HG02588 (cell line): Measurements from ENCODE around the gene ATG5.
"Not testable (repeated sequence)": the region's sequence is repeated elsewhere in the genome, so short reads cannot be mapped to it uniquely, and the experiment has no call there.

Experiments
- ATAC-seq: cut with Tn5 transposase; IDR thresholded peaks from one replicate; pipeline ENCODE4 v1.9.1; 2021; ENCODE audit warnings: mild to moderate bottlenecking, moderate library complexity; ENCODE audit not compliant: unreplicated experiment

The ATG5 gene

DNA sequence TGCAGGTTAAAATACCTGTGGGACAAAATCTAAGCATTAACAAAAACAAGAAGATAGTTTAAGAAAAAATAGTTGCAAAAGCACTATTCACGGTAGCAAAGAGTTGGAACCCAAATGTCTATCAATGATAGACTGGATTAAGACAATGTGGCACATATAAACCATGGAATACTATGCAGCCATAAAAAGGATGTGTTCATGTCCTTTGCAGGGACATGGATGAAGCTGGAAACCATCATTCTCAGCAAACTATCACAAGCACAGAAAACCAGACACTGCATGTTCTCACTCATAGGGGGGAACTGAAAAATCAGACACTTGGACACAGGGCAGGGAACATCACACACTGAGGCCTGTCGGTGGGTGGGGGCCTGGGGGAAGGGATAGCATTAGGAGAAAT lies 65.8 kb downstream of the ATG5 start:
- not testable (repeated sequence) for ATAC-seq

DNA sequence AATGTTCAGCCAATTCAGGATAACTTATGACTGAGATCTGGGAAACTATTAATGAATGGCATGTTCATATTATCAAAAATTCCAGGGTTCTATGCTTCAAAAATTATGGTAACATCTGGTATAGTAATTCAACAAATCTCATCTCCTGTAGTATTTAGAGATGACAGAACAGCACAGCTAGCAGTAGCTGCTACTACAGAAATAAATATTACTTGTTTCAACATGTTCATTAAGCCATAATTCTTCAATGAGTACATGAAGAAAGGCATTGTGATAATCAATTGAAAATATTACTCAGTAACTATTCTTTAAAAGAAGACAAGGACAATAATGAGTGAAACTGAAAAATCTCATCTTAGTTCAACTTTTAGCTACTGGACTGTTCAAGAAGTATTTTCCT lies 66.8 kb downstream of the ATG5 start:
- no peak for ATAC-seq

DNA sequence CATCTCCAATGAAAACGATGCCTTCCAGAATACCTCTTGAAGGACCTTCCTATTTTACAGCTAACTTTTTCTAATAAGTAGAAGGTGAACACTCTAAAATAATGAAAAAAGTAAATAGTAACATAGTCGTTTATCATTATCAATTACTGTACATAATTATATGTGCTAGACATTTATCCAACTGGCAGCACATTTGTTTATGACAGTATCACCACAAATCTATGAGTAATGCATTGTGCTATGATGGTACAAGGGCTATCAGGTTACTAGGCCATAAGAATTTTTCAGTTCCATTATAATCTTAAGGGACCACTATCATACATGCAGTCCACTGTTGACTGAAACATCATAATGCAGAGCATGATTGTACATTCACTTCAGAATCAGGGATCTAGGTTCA lies 68.4 kb downstream of the ATG5 start:
- ATAC-seq: no peak

DNA sequence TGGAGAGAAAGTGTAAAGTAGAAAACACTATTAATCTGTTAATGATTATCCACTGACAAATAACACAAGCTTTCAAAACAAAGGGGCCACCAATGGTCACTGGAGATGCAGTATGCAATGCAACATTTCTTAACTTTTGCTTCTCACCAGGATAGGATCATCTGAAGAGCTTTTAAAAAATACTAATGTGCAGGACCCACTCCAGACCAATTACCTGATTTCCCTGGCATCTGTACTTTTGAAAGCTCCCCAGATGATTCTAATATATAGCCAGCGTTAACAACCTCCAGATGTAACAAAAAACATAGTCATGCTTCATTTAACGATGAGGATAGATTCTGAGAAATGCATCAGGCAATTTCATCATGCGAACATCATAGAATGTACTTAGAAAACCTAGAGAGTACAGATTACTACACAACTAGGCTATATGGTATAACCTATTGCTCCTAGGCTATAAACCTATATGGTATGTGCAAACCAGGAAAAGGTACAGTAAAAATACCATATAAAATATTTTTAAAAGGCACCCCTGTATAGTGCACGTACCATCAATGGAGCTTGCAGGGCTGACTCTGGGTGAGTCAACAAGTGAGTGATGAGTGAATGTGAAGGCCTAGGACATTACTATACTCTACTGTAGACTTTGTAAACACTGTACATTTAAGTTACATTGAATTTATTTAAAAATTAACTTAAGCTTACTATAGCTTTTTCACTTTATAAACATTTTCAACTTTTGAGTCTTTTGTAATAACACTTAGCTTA lies 69.2 kb downstream of the ATG5 start:
- no peak for ATAC-seq

DNA sequence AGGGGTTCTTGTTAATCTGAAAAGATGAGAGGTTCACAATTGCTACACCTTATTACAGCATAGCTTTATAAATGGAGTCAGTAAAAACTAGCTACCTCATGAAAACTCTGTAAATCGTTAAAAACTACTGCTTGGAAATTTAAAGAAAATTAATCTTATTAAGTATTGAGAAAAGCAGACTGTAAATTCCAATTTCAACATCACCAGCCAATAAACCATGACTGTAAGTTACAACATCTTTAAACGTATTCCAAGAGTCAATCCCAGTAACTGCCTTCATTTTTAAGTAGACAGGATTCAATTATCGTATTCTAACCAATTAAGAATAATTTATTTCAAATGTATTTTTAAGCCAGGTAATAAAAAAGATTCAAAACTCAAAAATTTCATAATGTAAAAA lies 70.3 kb downstream of the ATG5 start:
- no peak for ATAC-seq

DNA sequence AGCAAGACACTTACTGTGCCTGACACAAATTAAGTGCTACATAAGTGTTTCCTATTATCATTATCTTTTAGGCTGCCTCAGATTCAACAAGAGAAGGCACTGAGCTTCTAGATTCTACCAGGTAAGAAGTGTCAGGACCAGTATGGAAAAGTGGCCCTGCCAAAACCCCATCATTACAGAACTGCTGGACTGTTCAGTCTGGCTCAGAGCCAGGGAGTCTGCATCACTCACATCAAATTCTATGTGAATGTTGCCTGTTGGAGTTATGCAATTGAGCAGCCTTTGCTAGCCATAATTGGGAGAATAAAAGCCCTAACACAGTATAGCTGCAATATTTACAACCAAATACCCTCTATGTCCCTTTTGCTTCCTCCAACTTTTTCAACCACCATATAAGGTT lies 70.9 kb downstream of the ATG5 start:
- ATAC-seq: no peak

DNA sequence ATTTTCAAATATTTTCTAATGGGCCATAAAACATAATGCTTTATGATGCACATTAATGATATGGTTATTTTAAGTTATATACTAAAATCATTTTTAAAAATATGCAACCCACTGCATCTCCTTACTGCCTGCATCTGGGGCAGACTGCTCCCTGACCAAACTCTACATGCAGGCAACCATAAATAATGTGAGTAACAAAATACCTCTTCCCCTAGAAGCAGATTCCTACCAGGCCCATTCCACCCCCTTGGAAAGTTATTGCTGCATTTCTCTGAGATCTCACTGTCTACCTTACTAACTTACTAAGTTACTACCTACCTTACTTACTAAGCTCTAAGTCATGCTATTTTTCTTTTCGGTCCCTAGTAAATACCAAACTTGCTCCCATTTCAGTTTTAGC lies 71.8 kb downstream of the ATG5 start:
- no peak for ATAC-seq

DNA sequence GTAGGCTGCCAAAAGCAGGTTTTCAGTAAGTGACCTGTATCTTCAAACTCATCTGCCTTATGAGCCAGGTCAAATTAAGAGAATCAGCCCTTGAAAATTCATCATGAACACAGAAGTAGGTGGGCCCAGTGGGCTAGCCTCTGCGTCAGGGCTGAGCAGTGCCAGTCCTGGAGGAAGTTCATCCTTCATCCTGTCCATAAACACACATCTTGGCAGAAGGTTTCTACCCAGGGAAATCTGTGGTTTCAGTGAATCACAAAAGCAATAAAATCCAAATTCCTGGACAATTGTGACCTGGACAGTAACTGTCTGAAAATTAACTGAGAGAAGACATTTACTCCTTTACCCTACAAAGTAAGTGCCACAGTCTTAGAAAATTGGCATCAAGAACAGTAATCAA lies 72.4 kb downstream of the ATG5 start:
- ATAC-seq: no peak

DNA sequence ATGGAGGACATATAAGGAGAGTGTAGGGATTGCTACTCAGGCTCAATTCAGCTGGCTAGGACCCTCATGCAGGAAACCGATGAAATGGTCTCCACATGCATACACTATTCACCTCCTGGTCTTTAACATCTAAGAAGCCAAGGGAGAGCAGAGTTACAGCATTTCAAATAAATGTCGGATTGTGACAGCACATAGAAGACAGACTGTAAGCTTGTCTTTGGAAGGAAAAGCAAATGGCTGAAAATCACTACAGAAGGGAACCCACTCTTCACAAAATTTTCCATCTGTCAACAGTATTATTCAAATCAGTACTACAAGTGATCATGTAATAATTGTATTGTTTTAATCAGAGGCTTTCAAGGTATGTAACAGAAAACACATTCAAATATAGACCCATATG lies 72.9 kb downstream of the ATG5 start:
- no peak for ATAC-seq

DNA sequence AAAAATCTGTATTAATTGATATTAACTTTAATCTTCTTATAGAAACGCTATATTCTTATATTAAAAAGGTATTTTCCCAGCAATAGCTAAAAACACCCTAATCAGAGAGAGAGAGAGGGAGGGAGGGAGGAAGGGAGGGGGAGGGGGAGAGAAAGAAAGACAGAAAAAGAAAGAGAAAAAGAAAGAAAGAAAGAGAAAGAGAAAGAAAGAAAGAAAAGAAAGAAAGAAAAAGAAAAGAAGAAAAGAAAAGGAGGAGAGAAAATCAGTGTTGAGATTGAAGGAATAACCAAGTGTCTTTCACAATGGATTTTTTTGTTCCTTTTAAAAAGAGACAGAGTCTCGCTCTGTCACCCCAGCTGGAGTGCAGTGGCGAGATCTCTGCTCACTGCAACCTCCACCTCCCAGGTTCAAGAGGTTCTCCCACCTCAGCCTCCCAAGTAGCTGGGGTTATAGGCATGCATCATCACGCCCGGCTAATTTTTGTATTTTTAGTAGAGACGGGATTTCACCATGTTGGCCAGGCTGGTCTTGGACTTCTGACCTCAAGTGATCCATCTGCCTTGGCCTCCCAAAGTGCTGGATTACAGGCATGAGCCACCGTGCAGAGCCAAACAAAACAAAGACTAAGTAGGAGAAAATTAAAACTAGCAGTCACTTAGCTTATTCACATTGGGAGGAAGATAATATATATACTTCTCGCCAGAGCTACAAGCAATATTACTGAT lies 73.9 kb downstream of the ATG5 start:
- not testable (repeated sequence) for ATAC-seq

DNA sequence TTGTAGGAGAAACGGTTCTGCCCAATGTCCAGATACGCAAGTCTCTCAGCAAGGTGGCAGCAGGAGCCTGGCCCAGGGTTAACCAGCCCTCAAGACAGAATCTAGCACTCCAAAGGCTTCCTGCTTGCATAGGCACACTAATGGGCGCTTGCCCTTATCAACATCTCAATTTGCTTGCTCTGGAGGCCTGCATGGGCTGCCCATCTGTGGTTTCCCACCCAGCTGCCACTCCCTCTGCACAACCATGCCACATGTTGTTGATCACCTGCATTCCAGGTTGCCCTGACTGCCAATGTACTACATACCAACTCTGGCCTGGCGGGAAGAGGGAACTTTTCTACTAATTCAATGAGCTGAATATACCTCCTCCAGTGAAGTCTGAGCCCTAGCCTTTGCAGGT lies 74.6 kb downstream of the ATG5 start:
- ATAC-seq: no peak

DNA sequence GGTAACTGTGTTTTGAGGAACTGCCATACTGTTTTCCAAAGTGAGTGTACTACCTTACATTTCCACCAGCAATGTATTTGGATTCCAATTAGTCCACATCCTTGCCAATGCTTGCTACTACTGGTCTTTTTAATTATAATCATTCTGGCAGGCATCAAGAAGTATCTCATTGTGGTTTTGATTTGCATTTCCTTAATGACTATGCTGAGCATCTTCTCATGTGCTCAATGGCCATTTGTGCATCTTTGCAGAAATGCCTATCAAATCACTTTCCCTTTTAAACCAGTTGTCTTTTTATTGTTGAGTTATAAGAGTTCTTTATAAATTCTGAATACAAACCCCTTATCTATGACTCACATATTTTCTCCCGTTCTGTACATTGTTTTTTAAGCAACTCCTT lies 75.9 kb downstream of the ATG5 start:
- no peak for ATAC-seq

DNA sequence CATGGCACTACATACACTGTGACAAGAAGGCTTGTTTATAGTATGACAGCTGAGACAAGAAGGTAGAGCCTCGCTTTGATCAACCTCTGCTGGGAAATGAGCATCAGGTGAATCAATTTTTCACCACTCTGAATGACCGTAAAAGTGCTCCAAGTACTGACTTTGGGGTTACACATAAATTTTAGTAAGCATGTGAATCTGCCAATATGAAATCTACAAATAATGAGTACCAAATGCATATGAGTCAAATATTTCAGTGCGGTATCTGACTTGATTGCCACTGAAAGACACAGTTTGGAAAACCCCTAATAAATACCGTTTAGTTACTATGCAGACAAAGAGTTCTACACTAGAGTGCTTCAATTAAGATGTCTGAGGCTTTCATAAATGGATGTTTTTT lies 77.8 kb downstream of the ATG5 start:
- ATAC-seq: peak; percentile 35

DNA sequence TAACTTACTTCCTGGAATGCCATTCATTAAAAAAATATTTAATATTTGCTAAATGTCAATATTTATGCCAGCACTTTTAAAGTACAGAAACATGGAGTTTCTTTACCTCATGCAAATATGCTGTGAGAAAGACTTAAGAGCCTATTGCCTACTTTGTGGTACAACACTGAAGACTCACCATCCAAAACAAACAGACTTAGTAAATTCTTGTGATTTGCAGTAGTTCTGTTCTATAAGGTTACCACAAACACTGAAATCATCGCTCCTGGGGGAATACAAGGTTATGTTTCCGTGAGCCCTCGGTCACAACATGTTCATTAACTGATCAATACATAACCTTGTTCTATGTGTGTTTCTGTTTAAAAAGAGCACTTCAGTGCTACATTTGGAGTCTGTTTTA lies 78.3 kb downstream of the ATG5 start:
- ATAC-seq: peak; percentile 50

DNA sequence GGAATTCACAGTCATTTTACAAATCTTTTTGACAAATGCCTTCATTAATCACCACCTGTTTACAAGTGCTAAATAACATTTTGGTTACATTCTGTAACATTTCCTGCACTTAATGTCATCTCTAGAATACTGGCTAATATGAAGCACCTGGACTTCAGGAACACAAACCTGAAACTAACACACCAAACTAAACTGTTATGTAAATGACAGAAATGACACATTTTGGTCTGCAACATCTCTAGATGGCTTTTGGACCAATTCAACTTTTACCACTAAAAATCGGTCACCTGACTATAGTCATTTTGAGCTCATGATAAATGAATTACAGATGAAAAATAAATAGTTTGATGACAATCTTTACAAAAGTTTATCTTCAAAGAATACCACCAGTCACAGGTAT lies 80.6 kb downstream of the ATG5 start:
- ATAC-seq: peak; percentile 62

DNA sequence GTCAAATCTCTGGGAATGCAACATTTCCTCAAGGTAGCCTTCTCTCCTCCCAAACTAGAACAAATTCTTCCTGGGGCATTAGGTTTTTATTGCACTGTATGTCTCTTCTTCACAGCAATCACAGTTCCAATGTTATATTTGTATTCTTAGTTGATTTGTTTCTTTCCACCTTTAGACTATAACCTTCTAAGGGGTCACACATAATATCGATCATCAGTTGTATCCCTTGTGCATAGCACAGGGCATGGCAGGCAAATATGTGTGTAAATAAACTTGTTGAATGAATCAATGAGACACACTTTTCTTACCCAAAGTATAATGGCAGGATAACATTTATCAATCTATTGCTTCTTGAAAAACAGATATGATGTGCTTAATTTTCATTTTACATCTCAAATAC lies 81.0 kb downstream of the ATG5 start:
- no peak for ATAC-seq

DNA sequence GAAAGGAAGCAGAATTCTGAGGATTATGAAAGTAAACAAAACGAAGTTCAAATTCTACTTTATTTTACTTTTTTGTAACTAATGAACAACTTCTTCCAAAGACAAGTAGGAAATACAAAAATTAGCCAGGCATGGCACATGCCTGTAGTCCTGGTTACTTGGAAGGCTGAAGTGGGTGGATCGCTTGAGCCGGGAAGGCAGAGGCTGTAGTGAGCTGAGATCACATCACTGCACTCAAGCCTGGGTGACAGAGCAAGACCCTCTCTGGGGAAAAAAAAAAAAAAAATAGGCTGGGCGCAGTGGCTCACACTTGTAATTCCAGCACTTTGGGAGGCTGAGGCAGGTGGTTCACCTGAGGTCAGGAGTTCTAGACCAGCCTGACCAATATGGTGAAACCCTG lies 82.3 kb downstream of the ATG5 start:
- no peak for ATAC-seq

DNA sequence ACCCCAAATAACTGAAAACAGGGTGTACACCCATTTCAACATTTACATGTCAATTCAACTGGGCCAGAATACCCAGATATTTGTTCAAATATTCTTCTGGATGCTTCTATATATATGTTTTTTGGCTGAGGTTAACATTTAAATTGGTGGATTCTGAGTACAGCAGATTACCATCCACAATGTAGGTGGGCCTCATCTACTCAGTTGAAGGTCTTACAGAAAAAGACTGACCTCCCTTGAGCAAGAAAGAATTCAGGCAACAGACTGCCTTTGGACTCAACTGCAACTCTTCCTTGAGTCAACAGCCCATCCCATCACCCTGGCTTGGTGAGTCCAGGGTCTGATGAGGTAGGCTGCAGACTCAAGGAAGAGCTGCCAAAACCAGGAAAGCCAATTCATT lies 84.1 kb downstream of the ATG5 start:
- ATAC-seq: no peak

DNA sequence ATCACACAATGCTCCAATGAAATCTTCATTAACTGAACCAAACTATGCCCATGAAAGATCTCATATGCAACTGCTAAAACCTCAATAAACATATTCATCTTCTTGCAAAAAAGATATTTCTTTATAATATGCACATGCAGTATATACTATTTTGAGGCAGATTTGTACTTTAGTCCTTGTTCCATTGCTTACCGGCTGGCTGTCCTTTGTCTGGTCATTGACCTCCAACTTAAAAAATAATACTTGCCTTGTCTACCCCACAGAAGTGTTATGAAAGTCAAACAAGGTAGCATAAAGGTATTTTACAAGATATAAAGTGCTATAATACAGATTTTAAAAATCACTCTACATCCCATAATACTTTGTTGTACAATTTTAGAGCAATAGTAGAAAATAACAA lies 88.3 kb downstream of the ATG5 start:
- ATAC-seq: no peak

DNA sequence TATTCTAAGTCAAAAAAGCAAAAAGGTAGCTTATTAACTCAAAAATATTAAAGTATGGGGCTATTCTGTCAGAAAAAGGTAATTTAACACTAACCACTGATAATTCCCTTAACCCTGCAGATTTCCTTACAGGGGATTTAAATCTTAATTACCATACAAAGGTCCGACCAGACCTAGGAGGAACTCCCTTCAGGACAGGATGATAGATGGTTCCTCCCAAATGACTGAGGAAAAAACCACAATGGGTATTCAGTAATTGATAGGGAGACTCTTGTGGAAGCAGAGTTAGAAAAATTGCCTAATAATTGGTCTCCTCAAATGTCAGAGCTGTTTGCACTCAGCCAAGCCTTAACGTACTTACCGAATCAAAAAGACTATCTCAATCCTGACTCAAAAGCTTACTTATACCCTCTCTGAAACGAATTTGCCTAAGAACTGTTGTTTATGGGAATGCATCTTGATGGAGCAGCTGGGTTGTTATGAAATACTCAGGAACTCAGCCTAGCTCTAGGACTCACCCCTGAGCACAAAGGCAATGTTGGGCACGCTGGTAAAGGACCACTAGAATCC lies 95.6 kb downstream of the ATG5 start:
- not testable (repeated sequence) for ATAC-seq

DNA sequence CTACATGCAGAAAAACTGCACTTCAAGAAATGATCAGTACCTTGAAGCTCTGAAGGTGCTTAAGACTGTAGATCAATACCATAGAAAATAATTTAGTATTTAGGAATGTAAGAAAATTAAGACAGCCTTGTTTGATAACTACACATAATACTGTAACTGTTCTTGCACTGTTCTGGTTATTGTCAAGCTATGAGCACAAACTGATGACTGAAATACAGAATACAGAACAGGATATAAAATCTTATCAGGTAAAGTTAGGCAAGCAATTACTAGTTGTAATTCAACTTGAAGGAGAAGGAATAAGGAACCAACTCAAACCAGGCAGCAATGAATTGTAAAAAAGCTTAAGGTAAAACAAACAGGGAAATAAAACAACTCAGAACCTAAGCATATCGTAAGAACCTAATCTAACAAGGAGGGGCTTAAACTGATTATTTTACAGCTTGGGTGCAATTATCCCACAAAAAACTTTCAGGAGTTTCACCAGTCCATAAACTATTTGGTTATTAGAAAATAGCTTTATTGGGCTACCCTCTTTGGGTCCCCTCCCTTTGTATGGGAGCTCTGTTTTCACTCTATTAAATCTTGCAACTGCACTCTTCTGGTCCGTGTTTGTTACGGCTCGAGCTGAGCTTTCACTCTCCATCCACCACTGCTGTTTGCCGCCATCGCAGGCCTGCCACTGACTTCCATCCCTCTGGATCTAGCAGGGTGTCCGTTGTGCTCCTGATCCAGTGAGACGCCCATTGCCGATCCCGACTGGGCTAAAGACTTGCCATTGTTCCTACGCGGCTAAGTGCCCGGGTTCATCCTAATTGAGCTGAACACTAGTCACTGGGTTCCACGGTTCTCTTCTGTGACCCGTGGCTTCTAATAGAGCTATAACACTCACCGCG lies 97.7 kb downstream of the ATG5 start:
- ATAC-seq: no peak
